Stimulated activated CD8-positive, alpha-beta memory T cell treated with anti-CD3 and anti-CD28 coated beads, Interleukin-4, amount 100 ng/mL, for 1 hour (primary cell): ENCODE data around the gene LHFPL2.

ENCODE experiments used
- DNase-seq, 2 donors: peaks; one replicate each; pipeline ENCODE4 v3.0.0-alpha.2; 2020; ENCODE audit warnings: low read depth in 2 of 2, low spot score in 1 of 2

Gene LHFPL2

GRCh38 chr5:78526049-78526525 is 122.5 kb downstream of the LHFPL2 start:
- no peak for DNase-seq

- DNase-seq = no peak
Measured at GRCh38 chr5:78523314-78524193, 125.0 kb downstream of the LHFPL2 start.

GRCh38 chr5:78522476-78523260 is 125.9 kb downstream of the LHFPL2 start:
- DNase-seq = no peak

GRCh38 chr5:78521455-78521854 is 127.1 kb downstream of the LHFPL2 start:
- no peak for DNase-seq

GRCh38 chr5:78519198-78519941 is 129.2 kb downstream of the LHFPL2 start:
- DNase-seq = no peak

GRCh38 chr5:78518365-78519197 is 130.0 kb downstream of the LHFPL2 start:
- no peak for DNase-seq

GRCh38 chr5:78515670-78516069 is 132.9 kb downstream of the LHFPL2 start:
- no peak for DNase-seq

GRCh38 chr5:78514427-78515330 is 133.9 kb downstream of the LHFPL2 start:
- no peak for DNase-seq

- no peak for DNase-seq
Measured at GRCh38 chr5:78513441-78513840, 135.1 kb downstream of the LHFPL2 start.

GRCh38 chr5:78512435-78512834 is 136.1 kb downstream of the LHFPL2 start:
- DNase-seq = no peak

GRCh38 chr5:78511121-78511906 is 137.3 kb downstream of the LHFPL2 start:
- no peak for DNase-seq

GRCh38 chr5:78509884-78510769 is 138.4 kb downstream of the LHFPL2 start:
- no peak for DNase-seq

- DNase-seq = no peak
Measured at GRCh38 chr5:78509145-78509865, 139.3 kb downstream of the LHFPL2 start.

- DNase-seq = no peak
Measured at GRCh38 chr5:78508186-78508765, 140.3 kb downstream of the LHFPL2 start.

GRCh38 chr5:78507531-78507930 is 141.0 kb downstream of the LHFPL2 start:
- no peak for DNase-seq

GRCh38 chr5:78506261-78507024 is 142.1 kb downstream of the LHFPL2 start:
- DNase-seq = no peak
